ENCODE results near the gene APRT. TPM values are rescaled to one million over a fixed set of nuclear protein-coding genes. Genes with fewer than 3 reads are reported as not detected.
"Not testable (repeated sequence)": the region's sequence is repeated elsewhere in the genome, so short reads cannot be mapped to it uniquely, and the experiment has no call there.

The APRT gene
- total RNA-seq, 1 donor from 2014 or later: 153 TPM

- FAIRE-seq (no peak), DNase-seq (ENCODE audit: low read depth) (no peak)
- TF ChIP-seq CTCF (IDR thresholded peaks at IDR 0.05; ENCODE audit: insufficient read depth, low read length, severe bottlenecking): no peak
- Histone ChIP-seq H3K27me3 (ENCODE audit: control insufficient read depth, insufficient read depth, low read length) (peaks cover 9% of the 10 kb centered on the region), H3K4me3 (ENCODE audit: low read depth, low read length) (no peak overlapping the region), H3K36me3 (ENCODE audit: control insufficient read depth, insufficient read depth, low read length) (no peaks in the 10 kb centered on the region)
Observed at GRCh38 chr16:88789594-88789993, 22.1 kb downstream of the APRT start.

GRCh38 chr16:88788749-88789148 lies 23.0 kb downstream of the APRT start:
- H3K4me3 ChIP-seq (ENCODE audit: low read depth, low read length); FAIRE-seq; H3K36me3 ChIP-seq (ENCODE audit: control insufficient read depth, insufficient read depth, low read length); DNase-seq (ENCODE audit: low read depth); H3K27me3 ChIP-seq (ENCODE audit: control insufficient read depth, insufficient read depth, low read length): not testable (repeated sequence)

GRCh38 chr16:88787579-88788314 lies 24.0 kb downstream of the APRT start:
- Histone ChIP-seq H3K27me3 (ENCODE audit: control insufficient read depth, insufficient read depth, low read length) (peaks cover 6% of the 10 kb centered on the region), H3K4me3 (ENCODE audit: low read depth, low read length) (no peak overlapping the region), H3K36me3 (ENCODE audit: control insufficient read depth, insufficient read depth, low read length) (no peaks in the 10 kb centered on the region)
- no peak for TF ChIP-seq CTCF (IDR thresholded peaks at IDR 0.05; ENCODE audit: insufficient read depth, low read length, severe bottlenecking)
- no peak for DNase-seq (ENCODE audit: low read depth)
- FAIRE-seq: no peak

- no peak for DNase-seq (ENCODE audit: low read depth)
- Histone ChIP-seq H3K36me3 (ENCODE audit: control insufficient read depth, insufficient read depth, low read length) (peaks cover 3% of the 10 kb centered on the region), H3K4me3 (ENCODE audit: low read depth, low read length) (peak within 1 kb of the TSS; percentile 47), H3K27me3 (ENCODE audit: control insufficient read depth, insufficient read depth, low read length) (no peaks in the 10 kb centered on the region)
- FAIRE-seq: no peak
- TF ChIP-seq CTCF (IDR thresholded peaks at IDR 0.05; ENCODE audit: insufficient read depth, low read length, severe bottlenecking): peak; percentile 89
Observed at GRCh38 chr16:88785106-88785924, 26.4 kb downstream of the APRT start, which contains the start of gene PIEZO1. TSS of gene PIEZO1 (minus strand) at chr16:88785220. CDS start at chr16:88784964, 256 bp downstream.

- Histone ChIP-seq H3K27me3 (ENCODE audit: control insufficient read depth, insufficient read depth, low read length) (no peaks in the 10 kb centered on the region), H3K4me3 (ENCODE audit: low read depth, low read length) (peak overlapping the region; percentile 47), H3K36me3 (ENCODE audit: control insufficient read depth, insufficient read depth, low read length) (peaks cover 3% of the 10 kb centered on the region)
- no peak for TF ChIP-seq CTCF (IDR thresholded peaks at IDR 0.05; ENCODE audit: insufficient read depth, low read length, severe bottlenecking)
- no peak for DNase-seq (ENCODE audit: low read depth)
- FAIRE-seq: no peak
Observed at GRCh38 chr16:88784856-88785105, 26.9 kb downstream of the APRT start.

- TF ChIP-seq CTCF (IDR thresholded peaks at IDR 0.05; ENCODE audit: insufficient read depth, low read length, severe bottlenecking): peak; percentile 62
- DNase-seq (ENCODE audit: low read depth) (peak; percentile 39), FAIRE-seq (no peak)
- Histone ChIP-seq H3K4me3 (ENCODE audit: low read depth, low read length) (peak overlapping the region; percentile 47), H3K36me3 (ENCODE audit: control insufficient read depth, insufficient read depth, low read length) (peaks cover 3% of the 10 kb centered on the region), H3K27me3 (ENCODE audit: control insufficient read depth, insufficient read depth, low read length) (no peaks in the 10 kb centered on the region)
Observed at GRCh38 chr16:88784074-88784855, 27.5 kb downstream of the APRT start.
